ENCODE measurements around the gene CTSC. TPM values are rescaled to one million over a fixed set of nuclear protein-coding genes. Genes with fewer than 3 reads are reported as not detected.

CTSC gene
- polyA plus RNA-seq, 1 of the 3 experiments (the other 2 are of a cell fraction) = 104 TPM

- no peak overlapping the region for H2AFZ ChIP-seq (ENCODE audit: low read depth)
- no peaks in the 10 kb centered on the region for H4K20me1 ChIP-seq (ENCODE audit: insufficient read depth)
- H3K36me3 ChIP-seq (replicated peaks in 1 of 2; ENCODE audit: control insufficient read depth in 1 of 2, insufficient read depth in 2 of 2, low read length in 1 of 2) = peaks cover 0 to 8% of the 10 kb centered on the region in 2 experiments
- POLR2A ChIA-PET = no interaction called here
- TF ChIP-seq GATA2 (CRISPR knock-in tag; IDR thresholded peaks at IDR 0.05) = no peak
- TF ChIP-seq TEAD4 (IDR thresholded peaks at IDR 0.05; ENCODE audit: borderline replicate concordance, insufficient read depth) = no peak
- TF ChIP-seq CHD2 (IDR thresholded peaks at IDR 0.05; ENCODE audit: low read length, partially characterized antibody) = no peak
- TF ChIP-seq REST (IDR thresholded peaks at IDR 0.05; ENCODE audit: low read depth, low read length) = no peak
- TF ChIP-seq TAF1 (IDR thresholded peaks at IDR 0.05; ENCODE audit: borderline replicate concordance, low read depth, low read length) = no peak
- no peak for TF ChIP-seq TCF12 (IDR thresholded peaks at IDR 0.05)
- no peak for TF ChIP-seq FOXM1 (IDR thresholded peaks at IDR 0.05; ENCODE audit: low read depth)
- H3K9me2 ChIP-seq = no peaks in the 10 kb centered on the region
- WGBS (ENCODE audit: low lambda C conversion rate) = 97% methylated on average over 11 of the region's 11 CpGs
- H3F3A ChIP-seq (replicated peaks; ENCODE audit: insufficient read depth) = peaks cover 10% of the 10 kb centered on the region
- H3K4me3 ChIP-seq (ENCODE audit: low read depth in 2 of 2, low read length in 1 of 2) = no peak overlapping the region
- H3K27ac ChIP-seq (ENCODE audit: low read depth in 2 of 2, low read length in 1 of 2) = no peak overlapping the region
- CTCF ChIA-PET = no interaction called here
- H3K4me1 ChIP-seq (ENCODE audit: control insufficient read depth in 1 of 2, insufficient read depth in 2 of 2, low read depth in 1 of 2, low read length in 1 of 2) = peaks cover 0 to 13% of the 10 kb centered on the region in 2 experiments; a peak in 2 of 4 replicates
- no peaks in the 10 kb centered on the region for H3K79me2 ChIP-seq (ENCODE audit: insufficient read depth)
- no peak overlapping the region for H3K4me2 ChIP-seq
- no peaks in the 10 kb centered on the region for H3K9me3 ChIP-seq
- H3K9ac ChIP-seq = no peak overlapping the region
- DNase-seq = no peak
- no peaks in the 10 kb centered on the region for H3K27me3 ChIP-seq (ENCODE audit: insufficient read depth)
Observed at GRCh38 chr11:88307749-88308425, 29.6 kb downstream of the CTSC start.

GRCh38 chr11:88306785-88307184 lies 30.8 kb downstream of the CTSC start:
- no peaks in the 10 kb centered on the region for H3K9me3 ChIP-seq
- no peaks in the 10 kb centered on the region for H3K79me2 ChIP-seq (ENCODE audit: insufficient read depth)
- peaks cover 0 to 8% of the 10 kb centered on the region in 2 experiments for H3K36me3 ChIP-seq (replicated peaks in 1 of 2; ENCODE audit: control insufficient read depth in 1 of 2, insufficient read depth in 2 of 2, low read length in 1 of 2)
- DNase-seq = no peak
- H4K20me1 ChIP-seq (ENCODE audit: insufficient read depth) = no peaks in the 10 kb centered on the region
- H3K4me1 ChIP-seq (ENCODE audit: control insufficient read depth in 1 of 2, insufficient read depth in 2 of 2, low read depth in 1 of 2, low read length in 1 of 2) = peaks cover 0 to 7% of the 10 kb centered on the region in 2 experiments; a peak in 2 of 4 replicates
- TF ChIP-seq PBX3 (IDR thresholded peaks at IDR 0.05) (no peak), TAF1 (IDR thresholded peaks at IDR 0.05; ENCODE audit: borderline replicate concordance, low read depth, low read length) (no peak), SMC3 (IDR thresholded peaks at IDR 0.05; ENCODE audit: low read depth, low read length) (no peak)
- H3K27me3 ChIP-seq (ENCODE audit: insufficient read depth) = no peaks in the 10 kb centered on the region
- no peak overlapping the region for H3K27ac ChIP-seq (ENCODE audit: low read depth in 2 of 2, low read length in 1 of 2)
- H3F3A ChIP-seq (replicated peaks; ENCODE audit: insufficient read depth) = peaks cover 10% of the 10 kb centered on the region
- ChIA-PET CTCF (no interaction called here), POLR2A (no interaction called here)
- no peak overlapping the region for H3K4me3 ChIP-seq (ENCODE audit: low read depth in 2 of 2, low read length in 1 of 2)
- H2AFZ ChIP-seq (ENCODE audit: low read depth) = no peak overlapping the region
- no peaks in the 10 kb centered on the region for H3K9me2 ChIP-seq
- no peak overlapping the region for H3K9ac ChIP-seq
- 80% methylated on average over 2 of the region's 2 CpGs for WGBS (ENCODE audit: low lambda C conversion rate)
- H3K4me2 ChIP-seq = no peak overlapping the region
